ENCODE results near the gene RHOG. TPM values are rescaled to one million over a fixed set of nuclear protein-coding genes. Genes with fewer than 3 reads are reported as not detected.

Gene RHOG
- total and polyA plus RNA-seq, 9 of the 15 experiments (the other 6 are each of a cell fraction or from before 2014, with no cell fraction given) = 22.6 to 162 (median 80.3) TPM

DNA sequence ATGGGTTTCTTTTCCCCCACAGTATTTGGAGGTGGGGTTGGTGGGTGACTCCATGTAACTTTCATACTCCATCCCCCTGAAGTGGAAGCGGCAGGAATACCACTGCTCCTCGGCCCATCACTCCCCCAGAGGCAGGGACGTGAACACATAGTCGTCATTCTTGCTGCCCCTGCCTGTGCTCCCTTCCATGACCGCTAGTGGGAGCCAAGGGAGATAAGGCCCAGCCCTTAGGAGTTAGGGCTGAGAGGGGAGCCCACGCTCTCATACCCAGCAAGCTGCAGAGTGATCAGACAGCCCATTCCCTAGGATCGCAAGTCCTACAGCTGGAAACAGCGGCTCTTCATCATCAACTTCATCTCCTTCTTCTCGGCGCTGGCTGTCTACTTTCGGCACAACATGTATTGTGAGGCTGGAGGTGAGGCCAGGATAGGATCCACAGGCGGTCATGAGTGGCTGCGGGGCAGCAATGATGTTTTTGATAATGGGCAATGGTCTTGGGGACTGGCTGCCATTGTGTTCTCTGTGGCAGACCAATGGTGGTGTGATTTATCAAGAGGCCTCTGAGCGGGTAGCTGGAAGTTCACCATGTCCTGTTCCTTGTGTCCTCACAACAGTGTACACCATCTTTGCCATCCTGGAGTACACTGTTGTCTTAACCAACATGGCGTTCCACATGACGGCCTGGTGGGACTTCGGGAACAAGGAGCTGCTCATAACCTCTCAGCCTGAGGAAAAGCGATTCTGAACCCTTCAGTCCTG is 15.9 kb downstream of the RHOG start (continued):
- TF ChIP-seq, protein P1, sequence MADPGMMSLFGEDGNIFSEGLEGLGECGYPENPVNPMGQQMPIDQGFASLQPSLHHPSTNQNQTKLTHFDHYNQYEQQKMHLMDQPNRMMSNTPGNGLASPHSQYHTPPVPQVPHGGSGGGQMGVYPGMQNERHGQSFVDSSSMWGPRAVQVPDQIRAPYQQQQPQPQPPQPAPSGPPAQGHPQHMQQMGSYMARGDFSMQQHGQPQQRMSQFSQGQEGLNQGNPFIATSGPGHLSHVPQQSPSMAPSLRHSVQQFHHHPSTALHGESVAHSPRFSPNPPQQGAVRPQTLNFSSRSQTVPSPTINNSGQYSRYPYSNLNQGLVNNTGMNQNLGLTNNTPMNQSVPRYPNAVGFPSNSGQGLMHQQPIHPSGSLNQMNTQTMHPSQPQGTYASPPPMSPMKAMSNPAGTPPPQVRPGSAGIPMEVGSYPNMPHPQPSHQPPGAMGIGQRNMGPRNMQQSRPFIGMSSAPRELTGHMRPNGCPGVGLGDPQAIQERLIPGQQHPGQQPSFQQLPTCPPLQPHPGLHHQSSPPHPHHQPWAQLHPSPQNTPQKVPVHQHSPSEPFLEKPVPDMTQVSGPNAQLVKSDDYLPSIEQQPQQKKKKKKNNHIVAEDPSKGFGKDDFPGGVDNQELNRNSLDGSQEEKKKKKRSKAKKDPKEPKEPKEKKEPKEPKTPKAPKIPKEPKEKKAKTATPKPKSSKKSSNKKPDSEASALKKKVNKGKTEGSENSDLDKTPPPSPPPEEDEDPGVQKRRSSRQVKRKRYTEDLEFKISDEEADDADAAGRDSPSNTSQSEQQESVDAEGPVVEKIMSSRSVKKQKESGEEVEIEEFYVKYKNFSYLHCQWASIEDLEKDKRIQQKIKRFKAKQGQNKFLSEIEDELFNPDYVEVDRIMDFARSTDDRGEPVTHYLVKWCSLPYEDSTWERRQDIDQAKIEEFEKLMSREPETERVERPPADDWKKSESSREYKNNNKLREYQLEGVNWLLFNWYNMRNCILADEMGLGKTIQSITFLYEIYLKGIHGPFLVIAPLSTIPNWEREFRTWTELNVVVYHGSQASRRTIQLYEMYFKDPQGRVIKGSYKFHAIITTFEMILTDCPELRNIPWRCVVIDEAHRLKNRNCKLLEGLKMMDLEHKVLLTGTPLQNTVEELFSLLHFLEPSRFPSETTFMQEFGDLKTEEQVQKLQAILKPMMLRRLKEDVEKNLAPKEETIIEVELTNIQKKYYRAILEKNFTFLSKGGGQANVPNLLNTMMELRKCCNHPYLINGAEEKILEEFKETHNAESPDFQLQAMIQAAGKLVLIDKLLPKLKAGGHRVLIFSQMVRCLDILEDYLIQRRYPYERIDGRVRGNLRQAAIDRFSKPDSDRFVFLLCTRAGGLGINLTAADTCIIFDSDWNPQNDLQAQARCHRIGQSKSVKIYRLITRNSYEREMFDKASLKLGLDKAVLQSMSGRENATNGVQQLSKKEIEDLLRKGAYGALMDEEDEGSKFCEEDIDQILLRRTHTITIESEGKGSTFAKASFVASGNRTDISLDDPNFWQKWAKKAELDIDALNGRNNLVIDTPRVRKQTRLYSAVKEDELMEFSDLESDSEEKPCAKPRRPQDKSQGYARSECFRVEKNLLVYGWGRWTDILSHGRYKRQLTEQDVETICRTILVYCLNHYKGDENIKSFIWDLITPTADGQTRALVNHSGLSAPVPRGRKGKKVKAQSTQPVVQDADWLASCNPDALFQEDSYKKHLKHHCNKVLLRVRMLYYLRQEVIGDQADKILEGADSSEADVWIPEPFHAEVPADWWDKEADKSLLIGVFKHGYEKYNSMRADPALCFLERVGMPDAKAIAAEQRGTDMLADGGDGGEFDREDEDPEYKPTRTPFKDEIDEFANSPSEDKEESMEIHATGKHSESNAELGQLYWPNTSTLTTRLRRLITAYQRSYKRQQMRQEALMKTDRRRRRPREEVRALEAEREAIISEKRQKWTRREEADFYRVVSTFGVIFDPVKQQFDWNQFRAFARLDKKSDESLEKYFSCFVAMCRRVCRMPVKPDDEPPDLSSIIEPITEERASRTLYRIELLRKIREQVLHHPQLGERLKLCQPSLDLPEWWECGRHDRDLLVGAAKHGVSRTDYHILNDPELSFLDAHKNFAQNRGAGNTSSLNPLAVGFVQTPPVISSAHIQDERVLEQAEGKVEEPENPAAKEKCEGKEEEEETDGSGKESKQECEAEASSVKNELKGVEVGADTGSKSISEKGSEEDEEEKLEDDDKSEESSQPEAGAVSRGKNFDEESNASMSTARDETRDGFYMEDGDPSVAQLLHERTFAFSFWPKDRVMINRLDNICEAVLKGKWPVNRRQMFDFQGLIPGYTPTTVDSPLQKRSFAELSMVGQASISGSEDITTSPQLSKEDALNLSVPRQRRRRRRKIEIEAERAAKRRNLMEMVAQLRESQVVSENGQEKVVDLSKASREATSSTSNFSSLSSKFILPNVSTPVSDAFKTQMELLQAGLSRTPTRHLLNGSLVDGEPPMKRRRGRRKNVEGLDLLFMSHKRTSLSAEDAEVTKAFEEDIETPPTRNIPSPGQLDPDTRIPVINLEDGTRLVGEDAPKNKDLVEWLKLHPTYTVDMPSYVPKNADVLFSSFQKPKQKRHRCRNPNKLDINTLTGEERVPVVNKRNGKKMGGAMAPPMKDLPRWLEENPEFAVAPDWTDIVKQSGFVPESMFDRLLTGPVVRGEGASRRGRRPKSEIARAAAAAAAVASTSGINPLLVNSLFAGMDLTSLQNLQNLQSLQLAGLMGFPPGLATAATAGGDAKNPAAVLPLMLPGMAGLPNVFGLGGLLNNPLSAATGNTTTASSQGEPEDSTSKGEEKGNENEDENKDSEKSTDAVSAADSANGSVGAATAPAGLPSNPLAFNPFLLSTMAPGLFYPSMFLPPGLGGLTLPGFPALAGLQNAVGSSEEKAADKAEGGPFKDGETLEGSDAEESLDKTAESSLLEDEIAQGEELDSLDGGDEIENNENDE (IDR thresholded peaks at IDR 0.05; ENCODE audit: low read depth, low read length) = no peak
- no peak for TF ChIP-seq TCF7L2 (IDR thresholded peaks at IDR 0.05; ENCODE audit: low read depth, low read length)
- TF ChIP-seq, protein P2, sequence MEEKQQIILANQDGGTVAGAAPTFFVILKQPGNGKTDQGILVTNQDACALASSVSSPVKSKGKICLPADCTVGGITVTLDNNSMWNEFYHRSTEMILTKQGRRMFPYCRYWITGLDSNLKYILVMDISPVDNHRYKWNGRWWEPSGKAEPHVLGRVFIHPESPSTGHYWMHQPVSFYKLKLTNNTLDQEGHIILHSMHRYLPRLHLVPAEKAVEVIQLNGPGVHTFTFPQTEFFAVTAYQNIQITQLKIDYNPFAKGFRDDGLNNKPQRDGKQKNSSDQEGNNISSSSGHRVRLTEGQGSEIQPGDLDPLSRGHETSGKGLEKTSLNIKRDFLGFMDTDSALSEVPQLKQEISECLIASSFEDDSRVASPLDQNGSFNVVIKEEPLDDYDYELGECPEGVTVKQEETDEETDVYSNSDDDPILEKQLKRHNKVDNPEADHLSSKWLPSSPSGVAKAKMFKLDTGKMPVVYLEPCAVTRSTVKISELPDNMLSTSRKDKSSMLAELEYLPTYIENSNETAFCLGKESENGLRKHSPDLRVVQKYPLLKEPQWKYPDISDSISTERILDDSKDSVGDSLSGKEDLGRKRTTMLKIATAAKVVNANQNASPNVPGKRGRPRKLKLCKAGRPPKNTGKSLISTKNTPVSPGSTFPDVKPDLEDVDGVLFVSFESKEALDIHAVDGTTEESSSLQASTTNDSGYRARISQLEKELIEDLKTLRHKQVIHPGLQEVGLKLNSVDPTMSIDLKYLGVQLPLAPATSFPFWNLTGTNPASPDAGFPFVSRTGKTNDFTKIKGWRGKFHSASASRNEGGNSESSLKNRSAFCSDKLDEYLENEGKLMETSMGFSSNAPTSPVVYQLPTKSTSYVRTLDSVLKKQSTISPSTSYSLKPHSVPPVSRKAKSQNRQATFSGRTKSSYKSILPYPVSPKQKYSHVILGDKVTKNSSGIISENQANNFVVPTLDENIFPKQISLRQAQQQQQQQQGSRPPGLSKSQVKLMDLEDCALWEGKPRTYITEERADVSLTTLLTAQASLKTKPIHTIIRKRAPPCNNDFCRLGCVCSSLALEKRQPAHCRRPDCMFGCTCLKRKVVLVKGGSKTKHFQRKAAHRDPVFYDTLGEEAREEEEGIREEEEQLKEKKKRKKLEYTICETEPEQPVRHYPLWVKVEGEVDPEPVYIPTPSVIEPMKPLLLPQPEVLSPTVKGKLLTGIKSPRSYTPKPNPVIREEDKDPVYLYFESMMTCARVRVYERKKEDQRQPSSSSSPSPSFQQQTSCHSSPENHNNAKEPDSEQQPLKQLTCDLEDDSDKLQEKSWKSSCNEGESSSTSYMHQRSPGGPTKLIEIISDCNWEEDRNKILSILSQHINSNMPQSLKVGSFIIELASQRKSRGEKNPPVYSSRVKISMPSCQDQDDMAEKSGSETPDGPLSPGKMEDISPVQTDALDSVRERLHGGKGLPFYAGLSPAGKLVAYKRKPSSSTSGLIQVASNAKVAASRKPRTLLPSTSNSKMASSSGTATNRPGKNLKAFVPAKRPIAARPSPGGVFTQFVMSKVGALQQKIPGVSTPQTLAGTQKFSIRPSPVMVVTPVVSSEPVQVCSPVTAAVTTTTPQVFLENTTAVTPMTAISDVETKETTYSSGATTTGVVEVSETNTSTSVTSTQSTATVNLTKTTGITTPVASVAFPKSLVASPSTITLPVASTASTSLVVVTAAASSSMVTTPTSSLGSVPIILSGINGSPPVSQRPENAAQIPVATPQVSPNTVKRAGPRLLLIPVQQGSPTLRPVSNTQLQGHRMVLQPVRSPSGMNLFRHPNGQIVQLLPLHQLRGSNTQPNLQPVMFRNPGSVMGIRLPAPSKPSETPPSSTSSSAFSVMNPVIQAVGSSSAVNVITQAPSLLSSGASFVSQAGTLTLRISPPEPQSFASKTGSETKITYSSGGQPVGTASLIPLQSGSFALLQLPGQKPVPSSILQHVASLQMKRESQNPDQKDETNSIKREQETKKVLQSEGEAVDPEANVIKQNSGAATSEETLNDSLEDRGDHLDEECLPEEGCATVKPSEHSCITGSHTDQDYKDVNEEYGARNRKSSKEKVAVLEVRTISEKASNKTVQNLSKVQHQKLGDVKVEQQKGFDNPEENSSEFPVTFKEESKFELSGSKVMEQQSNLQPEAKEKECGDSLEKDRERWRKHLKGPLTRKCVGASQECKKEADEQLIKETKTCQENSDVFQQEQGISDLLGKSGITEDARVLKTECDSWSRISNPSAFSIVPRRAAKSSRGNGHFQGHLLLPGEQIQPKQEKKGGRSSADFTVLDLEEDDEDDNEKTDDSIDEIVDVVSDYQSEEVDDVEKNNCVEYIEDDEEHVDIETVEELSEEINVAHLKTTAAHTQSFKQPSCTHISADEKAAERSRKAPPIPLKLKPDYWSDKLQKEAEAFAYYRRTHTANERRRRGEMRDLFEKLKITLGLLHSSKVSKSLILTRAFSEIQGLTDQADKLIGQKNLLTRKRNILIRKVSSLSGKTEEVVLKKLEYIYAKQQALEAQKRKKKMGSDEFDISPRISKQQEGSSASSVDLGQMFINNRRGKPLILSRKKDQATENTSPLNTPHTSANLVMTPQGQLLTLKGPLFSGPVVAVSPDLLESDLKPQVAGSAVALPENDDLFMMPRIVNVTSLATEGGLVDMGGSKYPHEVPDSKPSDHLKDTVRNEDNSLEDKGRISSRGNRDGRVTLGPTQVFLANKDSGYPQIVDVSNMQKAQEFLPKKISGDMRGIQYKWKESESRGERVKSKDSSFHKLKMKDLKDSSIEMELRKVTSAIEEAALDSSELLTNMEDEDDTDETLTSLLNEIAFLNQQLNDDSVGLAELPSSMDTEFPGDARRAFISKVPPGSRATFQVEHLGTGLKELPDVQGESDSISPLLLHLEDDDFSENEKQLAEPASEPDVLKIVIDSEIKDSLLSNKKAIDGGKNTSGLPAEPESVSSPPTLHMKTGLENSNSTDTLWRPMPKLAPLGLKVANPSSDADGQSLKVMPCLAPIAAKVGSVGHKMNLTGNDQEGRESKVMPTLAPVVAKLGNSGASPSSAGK (IDR thresholded peaks at IDR 0.05) = no peak

All from K562 (cell line).